Activated CD4-positive, CD25-positive, alpha-beta regulatory T cell (primary cell): ENCODE measurements around the gene PRPF38B.
"Not testable (repeated sequence)": the region's sequence is repeated elsewhere in the genome, so short reads cannot be mapped to it uniquely, and the experiment has no call there.

Source experiments
- DNase-seq, 4 experiments: peaks; one replicate each; lab custom pipeline; 2025; lab: John Stamatoyannopoulos, UW

The PRPF38B gene

DNA sequence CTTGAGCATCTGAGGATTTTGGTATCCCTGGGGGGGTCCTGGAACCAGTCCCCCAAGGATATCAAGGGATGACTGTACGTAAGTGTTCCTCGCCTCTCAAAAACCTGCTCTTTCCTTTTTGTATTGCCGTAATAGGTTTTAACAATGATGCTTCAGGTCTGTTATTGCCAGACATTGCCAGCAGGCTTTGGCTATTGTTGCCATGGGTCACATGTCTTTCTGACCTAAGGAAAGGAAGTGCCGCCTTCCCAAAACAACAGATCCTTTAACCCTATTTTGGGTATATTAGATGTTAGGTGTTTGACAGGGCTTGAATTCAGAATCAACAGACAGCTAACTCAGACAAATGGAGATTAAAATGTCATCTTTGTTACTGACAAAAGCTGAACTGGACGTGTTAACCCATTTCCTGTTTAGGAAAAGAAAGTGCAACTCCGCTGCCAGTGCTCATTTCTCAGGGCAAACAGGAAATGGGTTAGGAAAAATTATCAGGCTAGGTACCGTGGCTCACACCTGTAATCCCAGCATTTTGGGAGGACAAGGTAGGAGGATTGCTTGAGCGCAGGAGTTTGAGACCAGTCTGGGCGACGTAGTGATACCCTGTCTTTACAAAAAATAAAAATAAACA lies 12.4 kb upstream of the PRPF38B start:
- DNase-seq = no peak

- DNase-seq = not testable (repeated sequence)
These were observed 10.4 kb upstream of the PRPF38B start for GRCh38 chr1:108681701-108682100.

- no peak for DNase-seq
These were observed 6.6 kb upstream of the PRPF38B start for GRCh38 chr1:108685529-108685928.

DNA sequence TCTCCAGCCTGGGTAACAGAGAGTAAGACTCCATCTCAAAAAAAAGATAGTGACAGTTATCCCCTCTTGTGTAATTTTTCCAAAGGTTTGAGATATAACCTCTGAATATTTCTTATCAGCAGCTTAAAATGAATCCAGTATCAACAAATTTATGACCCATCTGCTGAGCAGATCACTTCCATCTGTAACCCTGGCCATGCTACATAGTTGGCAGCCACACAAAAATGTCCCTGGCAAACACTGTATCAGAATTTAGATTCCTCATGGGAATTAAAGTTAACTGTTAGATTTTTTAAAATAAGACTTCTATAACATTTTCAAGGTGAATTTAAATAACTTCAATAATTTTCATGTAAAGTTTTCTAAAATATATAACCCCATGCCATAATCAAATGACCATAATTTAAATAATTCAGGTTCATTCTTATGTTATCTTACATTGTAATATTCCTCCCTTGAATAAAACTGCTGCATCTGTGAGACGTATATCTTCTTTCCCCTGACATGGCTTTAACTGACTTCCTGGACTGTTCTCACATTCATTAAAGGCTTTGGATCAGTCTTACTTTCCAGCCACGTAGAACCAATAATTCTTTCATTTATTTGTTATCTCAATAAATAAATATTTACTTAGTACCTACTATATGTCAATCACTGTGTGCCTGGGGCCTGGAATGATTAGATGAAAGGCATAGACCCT lies 5.3 kb upstream of the PRPF38B start:
- DNase-seq = no peak

DNA sequence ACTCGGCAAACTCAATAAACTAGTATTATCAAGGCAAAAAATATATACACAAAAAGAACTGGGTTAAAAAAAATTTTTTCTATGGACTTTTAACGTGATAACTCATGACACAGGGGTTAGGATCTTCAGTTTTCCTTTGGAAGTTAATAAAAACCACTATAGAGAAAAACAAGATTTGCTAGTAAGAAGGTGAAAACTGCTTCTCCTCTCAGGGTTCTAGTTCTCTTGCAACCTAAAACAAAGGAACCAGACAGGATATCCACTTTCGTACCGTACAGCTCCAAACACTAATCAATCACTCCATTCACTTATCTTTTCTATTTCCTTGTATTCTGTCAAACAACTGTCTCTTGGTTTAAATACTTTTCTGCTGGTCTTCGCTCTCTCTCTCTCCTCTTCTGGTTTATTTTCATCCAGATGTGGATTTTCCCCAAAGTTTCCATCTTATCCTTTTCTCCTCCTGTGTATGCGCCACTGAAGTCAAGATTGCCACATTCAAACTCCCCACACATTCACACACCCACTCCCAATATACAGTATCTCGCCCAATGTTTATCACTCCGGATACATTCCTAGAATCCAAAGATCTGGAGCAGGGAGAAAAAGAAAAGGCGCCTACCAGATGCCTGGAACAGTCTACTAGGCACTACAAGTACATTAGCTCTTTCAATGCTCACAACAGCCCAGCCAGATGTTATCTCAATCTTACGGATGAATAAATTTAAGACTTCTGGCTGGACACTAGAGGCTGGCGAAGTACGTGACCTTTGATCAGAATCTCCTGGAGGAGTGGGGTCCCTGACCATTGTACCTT lies 775 bp upstream of the PRPF38B start:
- DNase-seq = no peak

DNA sequence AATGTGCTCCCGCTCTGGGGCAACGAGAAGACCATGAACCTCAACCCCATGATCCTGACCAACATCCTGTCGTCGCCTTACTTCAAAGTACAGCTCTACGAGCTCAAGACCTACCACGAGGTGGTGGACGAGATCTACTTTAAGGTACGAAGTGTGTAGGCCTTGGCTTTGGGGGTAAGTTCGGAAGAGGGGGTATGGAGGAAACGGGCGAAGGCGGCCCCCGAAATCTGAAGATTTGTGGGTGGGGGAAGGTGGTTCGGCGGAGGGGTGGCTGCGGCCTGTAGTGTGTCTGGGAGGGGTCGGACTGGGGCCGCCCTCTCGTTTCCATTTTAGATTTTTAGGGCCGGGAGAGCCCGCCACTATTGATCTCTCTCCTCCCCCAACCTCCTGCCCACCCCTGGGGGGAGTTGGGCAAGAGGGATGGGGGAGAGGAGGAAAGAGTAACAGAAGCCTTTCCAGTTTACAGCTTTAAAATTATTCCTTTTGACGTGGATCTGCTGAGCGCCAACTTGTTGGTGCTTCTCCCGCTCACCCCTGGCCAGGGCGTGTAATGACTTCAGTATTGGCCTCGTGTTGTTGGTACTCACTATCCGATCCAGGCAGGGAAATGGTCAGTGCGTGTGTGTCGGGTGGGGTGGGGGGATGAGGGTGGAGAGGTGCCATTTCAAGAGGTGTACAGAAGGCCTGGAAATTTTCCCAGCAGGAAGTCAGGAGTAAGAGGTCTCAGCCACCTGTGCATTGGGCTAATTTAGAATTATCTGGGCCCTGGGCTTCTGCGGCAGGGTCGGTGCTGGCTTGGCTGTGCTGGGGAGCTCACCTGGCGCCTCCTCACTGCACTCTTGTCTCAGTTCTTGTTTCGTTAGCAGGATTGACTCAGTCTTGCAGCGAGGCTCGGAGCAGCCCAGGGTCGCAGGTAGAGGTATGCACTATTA lies 880 bp downstream of the PRPF38B start:
- peak; percentile 13 to 71 (median 48) for DNase-seq

DNA sequence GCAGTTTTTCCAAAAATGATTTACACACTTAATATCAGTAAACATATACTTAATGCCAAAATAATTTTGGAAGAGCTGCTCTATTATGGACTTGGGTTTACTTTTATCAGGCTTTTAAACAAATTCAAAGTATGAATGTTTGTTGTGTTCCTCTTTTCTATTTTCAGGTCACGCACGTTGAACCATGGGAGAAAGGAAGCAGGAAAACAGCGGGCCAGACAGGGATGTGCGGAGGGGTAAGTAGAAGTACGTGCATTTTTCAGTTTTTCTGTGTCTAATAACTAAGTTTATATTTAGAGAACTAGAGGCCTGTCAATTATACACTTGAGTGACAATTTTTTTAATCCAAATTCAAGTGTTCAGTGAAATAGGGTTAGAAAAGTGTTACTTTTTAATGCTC lies 3.4 kb downstream of the PRPF38B start:
- no peak for DNase-seq

DNA sequence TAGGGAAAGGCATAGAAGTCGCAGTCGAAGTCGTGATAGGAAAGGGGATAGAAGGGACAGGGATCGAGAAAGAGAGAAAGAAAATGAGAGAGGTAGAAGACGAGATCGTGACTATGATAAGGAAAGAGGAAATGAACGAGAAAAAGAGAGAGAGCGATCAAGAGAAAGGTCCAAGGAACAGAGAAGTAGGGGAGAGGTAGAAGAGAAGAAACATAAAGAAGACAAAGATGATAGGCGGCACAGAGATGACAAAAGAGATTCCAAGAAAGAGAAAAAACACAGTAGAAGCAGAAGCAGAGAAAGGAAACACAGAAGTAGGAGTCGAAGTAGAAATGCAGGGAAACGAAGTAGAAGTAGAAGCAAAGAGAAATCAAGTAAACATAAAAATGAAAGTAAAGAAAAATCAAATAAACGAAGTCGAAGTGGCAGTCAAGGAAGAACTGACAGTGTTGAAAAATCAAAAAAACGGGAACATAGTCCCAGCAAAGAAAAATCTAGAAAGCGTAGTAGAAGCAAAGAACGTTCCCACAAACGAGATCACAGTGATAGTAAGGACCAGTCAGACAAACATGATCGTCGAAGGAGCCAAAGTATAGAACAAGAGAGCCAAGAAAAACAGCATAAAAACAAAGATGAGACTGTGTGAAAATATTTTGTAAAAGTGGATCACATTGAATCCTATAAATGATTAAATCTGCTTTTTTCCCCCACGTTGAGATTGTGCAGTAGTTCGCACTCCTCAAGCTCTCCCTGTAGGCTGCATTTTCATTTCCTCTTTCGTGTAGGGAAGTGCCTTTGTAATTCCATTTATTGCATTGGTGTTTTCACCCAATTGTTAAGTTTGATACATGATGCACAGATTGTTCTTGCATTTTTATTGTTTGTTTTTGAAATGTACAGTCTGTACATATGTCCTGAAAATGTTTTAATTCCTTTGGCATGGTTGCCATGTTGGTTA lies 7.5 kb downstream of the PRPF38B start:
- no peak for DNase-seq

DNA sequence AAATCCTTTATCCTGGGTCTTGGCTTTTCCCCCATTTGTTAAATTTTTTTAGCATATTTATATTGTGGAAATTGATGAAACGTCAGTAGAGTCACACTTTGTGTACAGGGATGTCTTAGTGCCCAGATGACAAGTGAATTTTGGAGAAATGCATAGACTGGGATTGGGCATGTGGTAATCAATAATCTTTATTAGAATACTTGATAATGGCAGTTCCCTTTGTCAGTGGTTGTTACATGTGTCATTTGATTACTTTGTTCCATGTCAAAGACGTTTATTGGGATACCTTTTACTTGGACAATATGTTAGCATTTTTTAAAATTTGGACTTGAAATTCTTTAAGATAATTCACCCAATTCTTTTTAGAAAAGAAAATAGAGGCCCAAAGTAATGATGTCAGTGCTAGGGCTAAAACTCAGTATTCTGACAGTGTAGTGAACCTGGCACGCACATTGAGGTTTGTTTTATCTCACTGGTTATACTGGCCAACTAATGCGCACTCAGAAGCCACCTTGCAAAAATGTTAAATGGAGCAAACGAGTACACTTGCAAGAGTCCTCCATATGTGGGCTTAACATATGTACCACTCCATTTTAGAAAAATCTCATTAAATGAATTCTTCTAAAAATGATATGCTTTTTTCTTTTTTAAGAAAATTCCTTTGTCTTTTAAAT lies 9.2 kb downstream of the PRPF38B start:
- DNase-seq = no peak

- not testable (repeated sequence) for DNase-seq
These were observed 10.0 kb downstream of the PRPF38B start for GRCh38 chr1:108702109-108702508.

- no peak for DNase-seq
These were observed 11.8 kb downstream of the PRPF38B start for GRCh38 chr1:108703939-108704338.

DNA sequence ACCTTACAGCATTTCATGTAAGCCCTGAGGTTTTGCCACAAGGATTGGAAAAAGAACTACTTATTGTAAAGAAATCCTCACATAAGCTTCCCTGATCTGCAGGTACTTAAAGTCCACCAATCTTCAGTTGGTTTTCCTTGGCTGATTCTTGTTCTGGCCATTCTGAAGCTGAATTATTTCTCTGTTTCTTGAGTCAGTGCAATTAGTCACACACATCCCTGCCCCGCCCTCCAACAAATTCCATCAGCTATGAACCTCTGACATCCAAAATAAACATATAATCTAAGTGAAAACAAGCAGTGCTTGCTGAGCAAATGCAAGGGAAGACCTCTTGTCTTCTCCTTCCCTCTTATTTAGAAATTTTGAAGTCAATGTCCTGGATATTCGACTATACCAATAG lies 12.4 kb downstream of the PRPF38B start:
- no peak for DNase-seq

DNA sequence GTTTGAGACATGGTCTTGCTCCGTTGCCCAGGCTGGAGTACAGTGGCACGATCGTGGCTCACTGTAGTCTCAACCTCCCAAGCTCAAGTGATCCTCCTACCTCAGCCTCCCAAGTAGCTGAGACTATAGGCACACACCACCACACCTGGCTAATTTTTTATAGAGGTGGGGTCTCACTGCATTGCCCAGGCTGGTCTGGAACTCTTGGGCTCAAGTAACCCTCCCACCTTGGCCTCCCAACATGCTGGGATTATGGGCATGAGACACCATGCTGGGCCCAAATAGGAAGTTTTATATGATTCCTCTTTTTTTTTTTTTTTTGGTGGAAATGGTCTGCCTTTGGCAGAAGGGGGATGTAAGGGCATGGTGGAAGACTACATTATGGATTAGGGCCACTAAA lies 14.5 kb downstream of the PRPF38B start:
- DNase-seq = no peak

DNA sequence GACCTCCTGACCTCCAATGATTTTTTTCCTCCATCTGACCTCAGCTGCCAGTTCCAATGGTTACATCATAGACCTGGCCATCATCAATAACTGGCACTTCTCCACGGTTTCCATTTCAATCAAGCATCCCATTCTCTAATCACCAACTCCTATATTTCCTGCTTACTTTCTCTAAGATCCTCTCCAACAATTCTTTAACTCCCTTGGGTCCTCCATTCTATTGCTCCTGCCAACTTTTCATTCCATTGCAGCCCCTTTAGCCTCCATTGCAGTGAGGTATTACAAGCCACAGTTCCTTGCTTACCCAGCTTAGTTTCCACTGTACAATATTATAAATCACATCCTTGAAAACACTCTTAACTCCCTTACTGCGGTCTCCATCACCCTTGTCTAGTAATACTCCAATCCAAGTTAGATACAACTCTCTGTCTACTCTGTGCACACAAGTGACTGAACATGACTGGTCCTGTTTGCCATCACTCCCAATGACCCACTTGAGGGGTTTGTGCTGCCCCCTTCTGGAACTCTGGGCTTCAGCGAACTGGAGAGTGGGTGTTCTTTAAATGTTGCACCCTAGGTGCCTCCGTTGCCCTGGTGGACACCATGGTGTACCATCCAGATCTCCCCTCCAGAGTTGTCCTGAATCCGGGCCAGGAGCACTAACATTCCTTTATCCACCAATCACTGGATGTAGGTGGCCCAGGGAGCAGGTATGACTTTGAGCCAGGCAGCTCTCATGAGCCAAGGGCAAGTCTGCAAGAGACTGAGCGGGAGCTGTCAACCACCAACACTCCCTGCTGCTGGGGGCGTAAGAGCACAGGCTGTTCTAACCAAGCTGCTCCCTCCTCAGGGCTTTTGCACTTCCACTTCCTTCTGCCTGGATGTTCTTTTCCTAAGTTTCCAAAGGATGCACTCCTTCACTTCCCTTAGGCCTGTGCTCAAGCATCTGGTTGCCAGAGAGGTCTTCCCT lies 16.9 kb downstream of the PRPF38B start:
- DNase-seq = peak; percentile 2 to 27 (median 13)

- no peak for DNase-seq
These were observed 20.6 kb downstream of the PRPF38B start, which contains the start of gene FNDC7 for GRCh38 chr1:108712606-108713150. Gene FNDC7 (plus strand): TSS chr1:108712908. CDS start chr1:108712934, 26 bp downstream.

- no peak for DNase-seq
These were observed 23.8 kb downstream of the PRPF38B start for GRCh38 chr1:108715932-108716331.

DNA sequence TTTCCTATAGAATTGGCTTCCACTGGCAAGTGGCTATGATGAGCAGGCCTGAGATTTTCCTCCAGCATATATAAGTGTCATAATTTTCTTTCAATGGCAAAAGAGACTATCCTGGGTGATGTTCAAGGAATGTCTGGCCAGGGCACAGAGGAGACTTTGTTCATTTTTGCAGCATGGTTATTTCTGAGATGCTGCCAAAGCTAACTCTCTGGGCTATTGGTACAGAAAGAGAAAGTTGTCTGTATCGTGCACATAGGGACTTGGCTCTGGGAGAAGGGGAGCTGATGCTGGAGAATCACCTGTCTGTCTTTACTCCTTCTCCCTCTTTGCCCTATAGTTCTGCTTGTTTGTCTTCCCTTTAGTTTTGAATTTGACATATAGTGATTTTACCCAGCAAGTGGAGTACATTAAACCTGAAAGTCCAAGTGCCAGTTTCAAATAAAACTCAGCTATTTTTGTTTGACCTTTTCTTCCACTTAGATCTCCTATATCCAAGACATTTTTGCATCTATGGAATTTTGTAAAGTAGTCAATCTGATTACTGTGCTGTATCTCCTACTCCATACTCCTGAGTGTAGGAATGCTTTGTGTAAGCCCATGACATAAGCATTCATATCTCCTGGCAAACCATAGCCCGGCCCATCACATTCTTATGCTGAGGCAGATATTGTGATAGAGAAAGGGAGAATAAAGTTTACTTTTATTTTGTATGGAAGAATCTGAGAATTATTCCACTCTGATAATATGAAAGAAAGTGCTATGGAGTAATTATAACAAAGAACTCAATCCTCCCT lies 24.5 kb downstream of the PRPF38B start:
- no peak for DNase-seq
